Ishikawa (cell line): ENCODE data around the gene PIGQ.

Source experiments
- CEBPB ChIP-seq: IDR thresholded peaks from 2 replicates; pipeline ENCODE4 v1.6.1; 2012
- CREB1 ChIP-seq: IDR thresholded peaks from 2 replicates; pipeline ENCODE4 v1.6.1; 2012; ENCODE audit warnings: low read depth
- EGR1 ChIP-seq: IDR thresholded peaks from 2 replicates; pipeline ENCODE4 v1.6.1; 2012
- EP300 ChIP-seq: IDR thresholded peaks from 2 replicates; pipeline ENCODE4 v1.6.1; 2012; ENCODE audit warnings: borderline replicate concordance
- FOXM1 ChIP-seq: IDR thresholded peaks from 2 replicates; pipeline ENCODE4 v1.6.1; 2012; ENCODE audit warnings: low read depth, borderline replicate concordance
- MAX ChIP-seq: IDR thresholded peaks from 2 replicates; pipeline ENCODE4 v1.6.1; 2012
- NFIC ChIP-seq: IDR thresholded peaks from 2 replicates; pipeline ENCODE4 v1.6.1; 2012
- RAD21 ChIP-seq: IDR thresholded peaks from 2 replicates; pipeline ENCODE4 v1.6.1; 2012; ENCODE audit warnings: low read depth
- REST ChIP-seq: IDR thresholded peaks from 2 replicates; pipeline ENCODE4 v1.6.1; 2012; ENCODE audit warnings: low read depth, mild to moderate bottlenecking
- TAF1 ChIP-seq: IDR thresholded peaks from 2 replicates; pipeline ENCODE4 v1.6.1; 2012; ENCODE audit warnings: low read depth, mild to moderate bottlenecking
- TCF12 ChIP-seq: IDR thresholded peaks from 2 replicates; pipeline ENCODE4 v1.6.1; 2012; ENCODE audit warnings: low read depth
- TEAD4 ChIP-seq: IDR thresholded peaks from 2 replicates; pipeline ENCODE4 v1.6.1; 2012
- USF1 ChIP-seq: IDR thresholded peaks from 2 replicates; pipeline ENCODE4 v1.6.1; 2012
- YY1 ChIP-seq: IDR thresholded peaks from 2 replicates; pipeline ENCODE4 v1.6.1; 2012; ENCODE audit warnings: low read depth
- ZBTB7A ChIP-seq: IDR thresholded peaks from 2 replicates; pipeline ENCODE4 v1.6.1; 2012; ENCODE audit warnings: low read depth

Gene PIGQ

GRCh38 chr16:527015-527903, 42.5 kb upstream of the PIGQ start, which contains the start of gene CAPN15:
TSS of gene CAPN15 (plus strand) at chr16:527712. CDS start at chr16:546839, 19,127 bp downstream.
- no peak; the same call in 1 of the 2 replicates for TF ChIP-seq EP300
- TF ChIP-seq CREB1 = peak; percentile 66; the same call in 1 of the 2 replicates
- no peak for TF ChIP-seq USF1
- TF ChIP-seq NFIC = no peak
- no peak for TF ChIP-seq REST
- peak; percentile 60; the same call in 1 of the 2 replicates for TF ChIP-seq TAF1
- TF ChIP-seq TEAD4 = no peak
- no peak for TF ChIP-seq CEBPB
- TF ChIP-seq RAD21 = no peak
- 0 out of 2 replicates have a peak, but pooled peaks have one; percentile 31 for TF ChIP-seq ZBTB7A
- no peak for TF ChIP-seq FOXM1
- TF ChIP-seq TCF12 = peak; percentile 61; the same call in 1 of the 2 replicates
- TF ChIP-seq YY1 = peak; percentile 69
- no peak; the same call in none of the 2 replicates for TF ChIP-seq MAX
- TF ChIP-seq EGR1 = no peak

GRCh38 chr16:528111-529011, 41.4 kb upstream of the PIGQ start:
- 0 out of 2 replicates have a peak, but pooled peaks have one; percentile 11 for TF ChIP-seq YY1
- TF ChIP-seq ZBTB7A = no peak
- TF ChIP-seq REST = no peak
- TF ChIP-seq MAX = peak; percentile 82
- no peak for TF ChIP-seq RAD21

- TF ChIP-seq YY1 = no peak
Observed at GRCh38 chr16:529012-529575, 40.7 kb upstream of the PIGQ start.

GRCh38 chr16:530111-530817, 39.5 kb upstream of the PIGQ start:
- TF ChIP-seq YY1 (no peak), CREB1 (no peak), USF1 (peak; percentile 16; the same call in 1 of the 2 replicates), ZBTB7A (peak; percentile 10; the same call in 1 of the 2 replicates), MAX (0 out of 2 replicates have a peak, but pooled peaks have one; percentile 21), NFIC (peak; percentile 46), EP300 (0 out of 2 replicates have a peak, but pooled peaks have one; percentile 30), FOXM1 (no peak), TEAD4 (0 out of 2 replicates have a peak, but pooled peaks have one; percentile 21)
